Measurements from ENCODE around the gene PDSS1. TPM values are rescaled to one million over a fixed set of nuclear protein-coding genes. Genes with fewer than 3 reads are reported as not detected.
"Not testable (repeated sequence)": the region's sequence is repeated elsewhere in the genome, so short reads cannot be mapped to it uniquely, and the experiment has no call there.

Gene PDSS1, protein sequence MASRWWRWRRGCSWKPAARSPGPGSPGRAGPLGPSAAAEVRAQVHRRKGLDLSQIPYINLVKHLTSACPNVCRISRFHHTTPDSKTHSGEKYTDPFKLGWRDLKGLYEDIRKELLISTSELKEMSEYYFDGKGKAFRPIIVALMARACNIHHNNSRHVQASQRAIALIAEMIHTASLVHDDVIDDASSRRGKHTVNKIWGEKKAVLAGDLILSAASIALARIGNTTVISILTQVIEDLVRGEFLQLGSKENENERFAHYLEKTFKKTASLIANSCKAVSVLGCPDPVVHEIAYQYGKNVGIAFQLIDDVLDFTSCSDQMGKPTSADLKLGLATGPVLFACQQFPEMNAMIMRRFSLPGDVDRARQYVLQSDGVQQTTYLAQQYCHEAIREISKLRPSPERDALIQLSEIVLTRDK
- total RNA-seq (1 to 10 TPM; 8.3 to 9.7 TPM), polyA plus RNA-seq (10 to 100 TPM; 11.4 to 16.8 TPM)
- long read RNA-seq, donor 1, partial matches to known transcripts: 0 of 2 reads
- long read RNA-seq, donor 1, other reads (novel, unspliced or antisense): 0 of 2 reads
- long read RNA-seq, donor 2, partial matches to known transcripts: 0 of 1 reads
- long read RNA-seq, donor 2, other reads (novel, unspliced or antisense): 0 of 1 reads
- long read RNA-seq, donor 3, partial matches to known transcripts: 5 of 7 reads
- long read RNA-seq, donor 3, other reads (novel, unspliced or antisense): 0 of 7 reads
- long read RNA-seq, donor 4, partial matches to known transcripts: 0 of 2 reads
- long read RNA-seq, donor 4, other reads (novel, unspliced or antisense): 0 of 2 reads
- long read RNA-seq, donor 5, partial matches to known transcripts: 7 of 8 reads
- long read RNA-seq, donor 5, other reads (novel, unspliced or antisense): 0 of 8 reads

DNA sequence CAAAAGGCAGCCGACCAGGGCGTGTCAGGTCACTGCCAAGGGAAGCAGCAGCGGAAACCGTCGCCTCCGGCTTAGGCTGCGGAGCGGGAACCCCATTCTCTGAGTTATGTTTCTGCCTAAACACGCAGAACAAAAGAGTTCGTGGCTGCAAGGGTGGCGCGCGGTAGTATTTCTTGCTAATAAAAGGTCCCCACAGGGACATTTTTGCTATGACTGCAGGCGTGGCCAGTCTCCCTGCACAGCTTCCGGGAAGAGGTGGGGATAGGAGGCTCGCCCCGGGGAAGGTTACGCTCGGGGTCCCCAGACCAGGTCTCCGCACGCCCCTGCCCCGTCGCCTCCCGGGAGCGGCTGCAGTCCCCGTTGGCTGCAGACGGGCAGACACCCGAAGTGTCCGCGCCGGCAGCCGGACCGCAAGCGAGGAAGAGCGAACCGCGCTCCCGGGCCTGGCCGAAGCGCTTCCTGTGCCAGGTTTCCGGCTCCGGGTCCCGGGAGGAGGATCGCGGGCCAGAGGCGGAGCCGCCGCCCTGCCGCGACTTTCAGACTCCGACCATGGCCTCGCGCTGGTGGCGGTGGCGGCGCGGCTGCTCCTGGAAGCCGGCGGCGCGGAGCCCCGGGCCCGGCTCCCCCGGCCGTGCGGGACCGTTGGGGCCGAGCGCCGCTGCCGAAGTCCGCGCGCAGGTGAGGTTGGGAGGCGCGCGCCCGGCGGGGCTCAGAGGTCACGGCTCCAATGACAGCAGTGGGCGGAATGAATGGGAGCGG, at the start of gene PDSS1:
PDSS1 (plus strand) TSS at position 539 of the 759 bp plus-strand sequence; CDS start at position 550, 11 bp downstream.
- Histone ChIP-seq H3K9ac (ENCODE audit: insufficient read depth in 1 of 2, low read length in 2 of 2) (peak within 1 kb of the TSS; percentile 71 to 72), H3K27ac (ENCODE audit: low read depth in 1 of 2, low read length in 1 of 2) (peak within 1 kb of the TSS; percentile 90 to 98), H3K4me1 (ENCODE audit: control insufficient read depth in 5 of 5, insufficient read depth in 5 of 5, low read length in 5 of 5) (peaks cover 0 to 11% (median 7%) of the 10 kb centered on the region in 5 donors), H3K9me3 (ENCODE audit: control insufficient read depth in 4 of 4, insufficient read depth in 3 of 4, low read length in 3 of 4) (no peaks in the 10 kb centered on the region), H3K27me3 (ENCODE audit: control insufficient read depth in 3 of 3, insufficient read depth in 3 of 3, low read length in 2 of 3) (peaks cover 0 to 14% (median 0%) of the 10 kb centered on the region in 3 donors), H3K4me3 (peak within 1 kb of the TSS; percentile 98), H3K36me3 (ENCODE audit: control insufficient read depth in 4 of 4, insufficient read depth in 4 of 4, low read length in 4 of 4) (peaks cover 0 to 7% (median 3%) of the 10 kb centered on the region in 4 donors)
- ATAC-seq (ENCODE audit: insufficient read depth, low FRiP score) (peak; percentile 94), DNase-seq (peak; percentile 76 to 83 (median 76))
- WGBS, 2 donors: 0 to 1% methylated on average over 66 to 82 of the region's 82 CpGs
- TF ChIP-seq, protein P1, sequence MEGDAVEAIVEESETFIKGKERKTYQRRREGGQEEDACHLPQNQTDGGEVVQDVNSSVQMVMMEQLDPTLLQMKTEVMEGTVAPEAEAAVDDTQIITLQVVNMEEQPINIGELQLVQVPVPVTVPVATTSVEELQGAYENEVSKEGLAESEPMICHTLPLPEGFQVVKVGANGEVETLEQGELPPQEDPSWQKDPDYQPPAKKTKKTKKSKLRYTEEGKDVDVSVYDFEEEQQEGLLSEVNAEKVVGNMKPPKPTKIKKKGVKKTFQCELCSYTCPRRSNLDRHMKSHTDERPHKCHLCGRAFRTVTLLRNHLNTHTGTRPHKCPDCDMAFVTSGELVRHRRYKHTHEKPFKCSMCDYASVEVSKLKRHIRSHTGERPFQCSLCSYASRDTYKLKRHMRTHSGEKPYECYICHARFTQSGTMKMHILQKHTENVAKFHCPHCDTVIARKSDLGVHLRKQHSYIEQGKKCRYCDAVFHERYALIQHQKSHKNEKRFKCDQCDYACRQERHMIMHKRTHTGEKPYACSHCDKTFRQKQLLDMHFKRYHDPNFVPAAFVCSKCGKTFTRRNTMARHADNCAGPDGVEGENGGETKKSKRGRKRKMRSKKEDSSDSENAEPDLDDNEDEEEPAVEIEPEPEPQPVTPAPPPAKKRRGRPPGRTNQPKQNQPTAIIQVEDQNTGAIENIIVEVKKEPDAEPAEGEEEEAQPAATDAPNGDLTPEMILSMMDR (IDR thresholded peaks at IDR 0.05; ENCODE audit: control extremely low read depth, extremely low read depth): no peak

DNA sequence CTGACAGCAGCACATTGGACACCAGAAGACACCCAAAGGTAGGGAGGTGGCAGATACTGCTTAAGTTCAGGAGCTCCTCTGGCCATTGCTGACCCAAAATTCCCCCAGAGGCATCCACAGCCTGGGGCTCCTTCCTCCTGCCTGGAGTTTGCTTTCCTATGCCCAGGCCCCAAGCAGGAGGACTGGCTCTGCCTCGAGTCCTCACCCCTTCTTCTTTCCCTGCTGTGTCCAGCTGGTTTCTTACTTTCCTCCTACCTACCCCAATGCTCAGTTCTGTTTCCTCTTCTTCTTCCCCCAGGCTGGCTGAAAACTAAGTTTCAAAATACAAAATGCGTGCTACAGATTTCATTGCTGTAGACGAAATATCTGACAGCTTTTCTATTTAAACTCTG, 49.3 kb upstream of the PDSS1 start:
- not testable (repeated sequence) for H3K9me3 ChIP-seq (ENCODE audit: control insufficient read depth in 4 of 4, insufficient read depth in 3 of 4, low read length in 3 of 4); DNase-seq; H3K36me3 ChIP-seq (ENCODE audit: control insufficient read depth in 4 of 4, insufficient read depth in 4 of 4, low read length in 4 of 4); H3K4me3 ChIP-seq; H3K9ac ChIP-seq (ENCODE audit: insufficient read depth in 1 of 2, low read length in 2 of 2); H3K4me1 ChIP-seq (ENCODE audit: control insufficient read depth in 5 of 5, insufficient read depth in 5 of 5, low read length in 5 of 5); H3K27me3 ChIP-seq (ENCODE audit: control insufficient read depth in 3 of 3, insufficient read depth in 3 of 3, low read length in 2 of 3); ATAC-seq (ENCODE audit: insufficient read depth, low FRiP score); H3K27ac ChIP-seq (ENCODE audit: low read depth in 1 of 2, low read length in 1 of 2)
- WGBS, 2 donors: 57 to 62% methylated on average over 3 of the region's 3 CpGs

DNA sequence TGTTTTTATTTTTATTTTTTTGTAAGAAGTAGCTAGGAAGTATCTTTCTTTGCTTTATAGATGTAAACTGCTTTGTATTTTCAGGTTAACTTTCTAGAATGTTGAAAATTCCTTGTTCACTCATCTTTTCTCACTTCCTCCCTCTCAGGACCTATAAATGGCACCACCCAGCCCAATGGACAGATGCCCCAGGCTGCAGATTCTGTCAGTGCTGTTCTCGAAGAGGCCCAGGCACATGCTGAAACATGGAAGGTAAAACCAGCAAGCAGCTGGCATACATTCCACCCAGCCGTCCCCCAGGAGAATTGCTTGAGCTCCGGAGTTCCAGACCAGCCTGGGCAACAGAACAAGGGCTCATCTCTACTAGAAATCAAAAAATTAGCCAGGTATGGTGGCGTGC, 47.1 kb upstream of the PDSS1 start:
- ATAC-seq (ENCODE audit: insufficient read depth, low FRiP score): no peak
- H3K4me3 ChIP-seq: no peak overlapping the region
- WGBS, 2 donors: 84 to 90% methylated on average over 4 of the region's 4 CpGs
- H3K9ac ChIP-seq (ENCODE audit: insufficient read depth in 1 of 2, low read length in 2 of 2): no peak overlapping the region
- H3K4me1 ChIP-seq (ENCODE audit: control insufficient read depth in 5 of 5, insufficient read depth in 5 of 5, low read length in 5 of 5): peaks cover 0 to 3% (median 0%) of the 10 kb centered on the region in 5 donors
- no peaks in the 10 kb centered on the region for H3K36me3 ChIP-seq (ENCODE audit: control insufficient read depth in 4 of 4, insufficient read depth in 4 of 4, low read length in 4 of 4)
- H3K27ac ChIP-seq (ENCODE audit: low read depth in 1 of 2, low read length in 1 of 2): no peak overlapping the region
- no peaks in the 10 kb centered on the region for H3K9me3 ChIP-seq (ENCODE audit: control insufficient read depth in 4 of 4, insufficient read depth in 3 of 4, low read length in 3 of 4)
- TF ChIP-seq, protein P1 (IDR thresholded peaks at IDR 0.05; ENCODE audit: control extremely low read depth, extremely low read depth): no peak
- no peak for DNase-seq
- H3K27me3 ChIP-seq (ENCODE audit: control insufficient read depth in 3 of 3, insufficient read depth in 3 of 3, low read length in 2 of 3): no peaks in the 10 kb centered on the region

DNA sequence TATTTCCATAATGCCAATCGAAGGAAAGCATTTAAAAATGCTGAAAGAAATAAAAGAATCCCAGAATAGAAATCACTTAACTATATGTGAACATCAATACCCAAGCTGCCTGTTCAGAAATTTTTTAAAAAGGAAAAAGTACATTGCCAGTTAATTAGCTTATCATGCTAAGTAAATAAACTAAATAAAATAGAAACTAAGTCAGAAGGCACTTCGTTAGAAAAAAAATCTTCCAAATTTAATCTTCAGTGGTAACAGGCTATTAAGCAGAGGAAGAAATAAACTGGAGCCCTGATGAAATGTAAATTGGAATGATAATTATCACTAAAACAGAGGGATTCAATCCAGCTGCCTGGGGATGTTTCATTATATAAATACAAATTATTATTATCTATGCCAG, 46.0 kb upstream of the PDSS1 start:
- H3K36me3 ChIP-seq (ENCODE audit: control insufficient read depth in 4 of 4, insufficient read depth in 4 of 4, low read length in 4 of 4); H3K4me3 ChIP-seq; H3K27me3 ChIP-seq (ENCODE audit: control insufficient read depth in 3 of 3, insufficient read depth in 3 of 3, low read length in 2 of 3); ATAC-seq (ENCODE audit: insufficient read depth, low FRiP score); H3K9ac ChIP-seq (ENCODE audit: insufficient read depth in 1 of 2, low read length in 2 of 2); H3K9me3 ChIP-seq (ENCODE audit: control insufficient read depth in 4 of 4, insufficient read depth in 3 of 4, low read length in 3 of 4); H3K27ac ChIP-seq (ENCODE audit: low read depth in 1 of 2, low read length in 1 of 2): not testable (repeated sequence)
- 60 to 71% methylated on average over 2 of the region's 2 CpGs for WGBS, 2 donors
- DNase-seq: peak in 2 of 3 donors; percentile 55 to 60
- peaks cover 0 to 10% (median 0%) of the 10 kb centered on the region in 5 donors for H3K4me1 ChIP-seq (ENCODE audit: control insufficient read depth in 5 of 5, insufficient read depth in 5 of 5, low read length in 5 of 5)
